PC-3 (cell line): ENCODE data around the gene NKTR. TPM values are rescaled to one million over a fixed set of nuclear protein-coding genes. Genes with fewer than 3 reads are reported as not detected.

Experiments
- ATAC-seq: fragments of 200-7000 bp; cut with Tn5 transposase; 2 replicates; pipeline ENCODE4 v1.9.1; 2020; ENCODE audit warnings: mild to moderate bottlenecking, moderate library complexity
- BruUV-seq: library from RNA; stranded (reverse); fragments of 400-500 nt; replicated peaks from 2 replicates; lab custom pipeline; 2021; lab: Mats Ljungman, UMichigan
- CTCF ChIA-PET: fragments of 300-600 bp; sonication (Branson Sonifier 250); formaldehyde crosslinking; loops from one replicate; lab custom pipeline; 2022; ENCODE audit warnings: antibody characterized with exemption; lab: Charles Lee
- POLR2A ChIA-PET: fragments of 300-600 bp; sonication (Branson Sonifier 250); formaldehyde crosslinking; loops from one replicate; lab custom pipeline; 2022; ENCODE audit warnings: antibody characterized with exemption; ENCODE audit not compliant: unreplicated experiment; lab: Charles Lee
- DNase-seq: peaks from one replicate; pipeline ENCODE4 v3.0.0-alpha.2; 2015
- H2AFZ ChIP-seq: fragments of 300-600 bp; sonication (generic); 2 replicates; pipeline ENCODE4 v1.6.0; 2016; ENCODE audit warnings: antibody characterized with exemption, low read length
- H3F3A ChIP-seq: fragments of 300-600 bp; sonication (generic); one replicate; pipeline ENCODE4 v1.6.0; 2017; ENCODE audit warnings: antibody characterized with exemption, low read length, control low read depth, mild to moderate bottlenecking; ENCODE audit not compliant: unreplicated experiment
- H3K27ac ChIP-seq: fragments of 300-600 bp; sonication (generic); 2 replicates; pipeline ENCODE4 v1.5.1; 2016; ENCODE audit warnings: mild to moderate bottlenecking, low read length
- H3K27me3 ChIP-seq: fragments of 300-600 bp; sonication (generic); 2 replicates; pipeline ENCODE4 v1.6.1; 2016; ENCODE audit warnings: low read length, mixed read lengths
- H3K36me3 ChIP-seq: fragments of 300-600 bp; sonication (generic); 2 replicates; pipeline ENCODE4 v1.6.1; 2016; ENCODE audit warnings: low read depth, mixed run types, low read length, mixed read lengths
- H3K4me1 ChIP-seq: fragments of 300-600 bp; sonication (generic); 2 replicates; pipeline ENCODE4 v1.5.1; 2016; ENCODE audit warnings: low read length; ENCODE audit not compliant: insufficient read depth
- H3K4me2 ChIP-seq: fragments of 300-600 bp; sonication (generic); 2 replicates; pipeline ENCODE4 v1.6.0; 2016; ENCODE audit warnings: low read length
- H3K4me3 ChIP-seq: fragments of 300-600 bp; sonication (generic); 2 replicates; pipeline ENCODE4 v1.5.1; 2016; ENCODE audit warnings: mild to moderate bottlenecking, low read length, mixed read lengths
- H3K79me2 ChIP-seq: fragments of 300-600 bp; sonication (generic); 2 replicates; pipeline ENCODE4 v1.6.1; 2017; ENCODE audit warnings: low read length, mixed read lengths
- H3K9ac ChIP-seq: fragments of 300-600 bp; sonication (generic); 2 replicates; pipeline ENCODE4 v1.6.0; 2016; ENCODE audit warnings: mild to moderate bottlenecking, low read length
- H3K9me2 ChIP-seq: fragments of 300-600 bp; sonication (generic); replicated peaks from 2 replicates; pipeline ENCODE4 v1.6.1; 2016; ENCODE audit warnings: mixed run types, low read length, mixed read lengths
- H3K9me3 ChIP-seq: fragments of 300-600 bp; sonication (generic); 2 replicates; pipeline ENCODE4 v1.6.1; 2016; ENCODE audit warnings: low read length, mixed read lengths
- H4K20me1 ChIP-seq: fragments of 300-600 bp; sonication (generic); 2 replicates; pipeline ENCODE4 v1.6.1; 2016; ENCODE audit warnings: low read length, mixed read lengths
- EZH2 ChIP-seq: fragments of 300-600 bp; sonication (generic); IDR thresholded peaks from one replicate; pipeline ENCODE4 v1.6.1; 2017; ENCODE audit warnings: antibody characterized with exemption, mild to moderate bottlenecking, low read length; ENCODE audit not compliant: unreplicated experiment
- EZH2phosphoT487 ChIP-seq: fragments of 300-600 bp; sonication (generic); IDR thresholded peaks from 2 replicates; pipeline ENCODE4 v1.6.1; 2018; ENCODE audit warnings: mild to moderate bottlenecking, antibody characterized with exemption, low read length, borderline replicate concordance
- intact Hi-C: fragments of 100-400 bp; cut with micrococcal nuclease; formaldehyde crosslinking; loops from 2 replicates; pipeline ENCODE4 v1.9.0; 2023
- total RNA-seq: library from RNA; depleted of rRNA; stranded (reverse); fragments of >200 nt; gene quantifications from 2 replicates; pipeline ENCODE4 v1.2.3, GENCODE V29; 2014
- TF ChIP-seq, protein P1 (sequence below): fragments of 300-600 bp; sonication (generic); conservative IDR thresholded peaks from 2 replicates; pipeline ENCODE4 v1.5.1; 2017; ENCODE audit warnings: antibody characterized with exemption, low read depth, mild to moderate bottlenecking, low read length

NKTR gene
- total RNA-seq, 1 experiment from 2014 or later, result 37.6 TPM

GRCh38 chr3:42562047-42562907, 38.2 kb upstream of the NKTR start:
- Histone ChIP-seq H2AFZ (no peak overlapping the region), H3K4me2 (no peak overlapping the region), H3K9me2 (no peaks in the 10 kb centered on the region), H3K27ac (no peak overlapping the region), H3K36me3 (peaks cover 22% of the 10 kb centered on the region; the same call in 1 of the 2 replicates), H4K20me1 (no peaks in the 10 kb centered on the region), H3K9ac (no peak overlapping the region), H3K4me3 (no peak overlapping the region), H3K27me3 (no peaks in the 10 kb centered on the region), H3K9me3 (no peaks in the 10 kb centered on the region), H3K79me2 (no peaks in the 10 kb centered on the region), H3F3A (no peaks in the 10 kb centered on the region), H3K4me1 (no peaks in the 10 kb centered on the region)
- CTCF ChIA-PET, result no interaction called here
- BruUV-seq, result no TSS peak
- POLR2A ChIA-PET, result no interaction called here
- DNase-seq, result no peak
- ATAC-seq, result no peak
- no peak for TF ChIP-seq EZH2phosphoT487
- no peak for TF ChIP-seq EZH2
- TF ChIP-seq, protein P1, sequence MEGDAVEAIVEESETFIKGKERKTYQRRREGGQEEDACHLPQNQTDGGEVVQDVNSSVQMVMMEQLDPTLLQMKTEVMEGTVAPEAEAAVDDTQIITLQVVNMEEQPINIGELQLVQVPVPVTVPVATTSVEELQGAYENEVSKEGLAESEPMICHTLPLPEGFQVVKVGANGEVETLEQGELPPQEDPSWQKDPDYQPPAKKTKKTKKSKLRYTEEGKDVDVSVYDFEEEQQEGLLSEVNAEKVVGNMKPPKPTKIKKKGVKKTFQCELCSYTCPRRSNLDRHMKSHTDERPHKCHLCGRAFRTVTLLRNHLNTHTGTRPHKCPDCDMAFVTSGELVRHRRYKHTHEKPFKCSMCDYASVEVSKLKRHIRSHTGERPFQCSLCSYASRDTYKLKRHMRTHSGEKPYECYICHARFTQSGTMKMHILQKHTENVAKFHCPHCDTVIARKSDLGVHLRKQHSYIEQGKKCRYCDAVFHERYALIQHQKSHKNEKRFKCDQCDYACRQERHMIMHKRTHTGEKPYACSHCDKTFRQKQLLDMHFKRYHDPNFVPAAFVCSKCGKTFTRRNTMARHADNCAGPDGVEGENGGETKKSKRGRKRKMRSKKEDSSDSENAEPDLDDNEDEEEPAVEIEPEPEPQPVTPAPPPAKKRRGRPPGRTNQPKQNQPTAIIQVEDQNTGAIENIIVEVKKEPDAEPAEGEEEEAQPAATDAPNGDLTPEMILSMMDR, result no peak
- intact Hi-C loops, result no loop called here

- H3K27me3 ChIP-seq, result no peaks in the 10 kb centered on the region
- H3K9ac ChIP-seq, result no peak overlapping the region
- no peak overlapping the region for H3K27ac ChIP-seq
- H3K36me3 ChIP-seq, result peaks cover 19% of the 10 kb centered on the region
- no peaks in the 10 kb centered on the region for H3K4me1 ChIP-seq
- H3K4me3 ChIP-seq, result no peak overlapping the region
- H3F3A ChIP-seq, result no peaks in the 10 kb centered on the region
- POLR2A ChIA-PET, result no interaction called here
- no peaks in the 10 kb centered on the region for H3K9me2 ChIP-seq
- no peaks in the 10 kb centered on the region for H3K9me3 ChIP-seq
- no peaks in the 10 kb centered on the region for H4K20me1 ChIP-seq
- ATAC-seq (no peak), DNase-seq (no peak)
- no TSS peak for BruUV-seq
- no peak overlapping the region for H3K4me2 ChIP-seq
- intact Hi-C loops, result no loop called here
- no peak for TF ChIP-seq EZH2
- no peak for TF ChIP-seq EZH2phosphoT487
- TF ChIP-seq, protein P1, result no peak
- H2AFZ ChIP-seq, result no peak overlapping the region
- peaks cover 10% of the 10 kb centered on the region; the same call in 1 of the 2 replicates for H3K79me2 ChIP-seq
- CTCF ChIA-PET, result no interaction called here
Observed at GRCh38 chr3:42569593-42570142, 30.8 kb upstream of the NKTR start.

DNA sequence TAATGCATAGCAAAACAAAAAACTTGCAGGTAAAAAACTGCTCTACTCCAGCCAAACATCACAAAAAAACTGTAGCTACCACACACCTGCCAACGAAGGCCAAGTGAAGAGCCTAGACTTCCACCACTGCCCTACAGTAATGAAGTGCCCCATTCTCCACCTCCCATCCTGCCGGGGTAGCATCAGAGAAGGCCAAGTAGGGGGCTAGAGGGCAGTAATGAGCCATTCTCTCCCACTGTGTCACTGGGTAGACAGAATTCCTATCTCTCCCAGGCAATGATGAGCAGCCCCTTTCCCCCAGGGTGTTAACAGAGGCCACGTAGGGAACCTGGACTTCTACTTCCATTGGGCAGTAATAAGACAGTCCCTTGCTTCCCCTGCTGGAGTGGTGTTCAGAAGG, 28.2 kb upstream of the NKTR start:
- peaks cover 7% of the 10 kb centered on the region for H3K9me3 ChIP-seq
- no peak overlapping the region for H2AFZ ChIP-seq
- no peaks in the 10 kb centered on the region for H3K9me2 ChIP-seq
- DNase-seq (peak; percentile 72), ATAC-seq (peak; percentile 100)
- BruUV-seq, result no TSS peak
- TF ChIP-seq, protein P1, result peak; percentile 82
- TF ChIP-seq EZH2phosphoT487, result no peak
- no peak overlapping the region for H3K27ac ChIP-seq
- ChIA-PET POLR2A (no interaction called here), CTCF (no interaction called here)
- peaks cover 33% of the 10 kb centered on the region for H3K79me2 ChIP-seq
- no peak overlapping the region for H3K9ac ChIP-seq
- no peaks in the 10 kb centered on the region for H4K20me1 ChIP-seq
- no peak overlapping the region for H3K4me3 ChIP-seq
- no peaks in the 10 kb centered on the region for H3K27me3 ChIP-seq
- no peaks in the 10 kb centered on the region for H3K4me1 ChIP-seq
- no peaks in the 10 kb centered on the region for H3F3A ChIP-seq
- H3K36me3 ChIP-seq, result peaks cover 28% of the 10 kb centered on the region
- intact Hi-C loops, result loop anchor here (2.0 kb wide), 1 partner anchor 173 kb away; no protein-coding TSS in a partner anchor
- no peak overlapping the region for H3K4me2 ChIP-seq
